ENCODE measurements around the gene SEMA5A. TPM values are rescaled to one million over a fixed set of nuclear protein-coding genes. Genes with fewer than 3 reads are reported as not detected.

Gene SEMA5A
- total and polyA plus RNA-seq, 2 of the 13 experiments (the other 11 are each of a cell fraction or from before 2014, with no cell fraction given): 0.01 TPM; not detected in 1

DNA sequence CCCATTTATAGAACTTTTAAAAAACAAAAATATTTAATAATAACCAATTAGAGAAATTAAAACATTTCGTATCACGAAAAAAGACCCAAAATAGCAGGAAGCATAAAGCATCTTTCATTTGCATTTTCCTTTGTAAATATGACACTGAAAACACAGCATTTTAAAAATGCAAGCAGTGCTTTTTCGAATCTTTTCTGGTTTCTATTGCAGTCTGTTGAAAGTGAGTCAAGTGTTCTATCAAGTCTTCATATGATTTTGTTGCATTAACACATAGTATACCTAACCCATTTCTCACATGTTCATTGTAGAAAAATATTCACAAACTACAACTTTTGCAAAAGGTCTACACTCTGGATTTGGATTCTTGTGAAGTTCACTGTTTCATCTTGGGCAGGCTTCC lies 198.8 kb downstream of the SEMA5A start:
- ChIA-PET POLR2A (no interaction called here), CTCF (ENCODE audit: low intra/inter-chr PET ratio, low total read pairs) (no interaction called here)
- Histone ChIP-seq H3K27me3 (ENCODE audit: control insufficient read depth in 1 of 2, insufficient read depth in 2 of 2, low read length in 2 of 2) (no peaks in the 10 kb centered on the region), H4K20me1 (ENCODE audit: insufficient read depth, low read length) (no peaks in the 10 kb centered on the region), H3K9me3 (ENCODE audit: low read length) (no peaks in the 10 kb centered on the region), H2AFZ (ENCODE audit: low read length) (no peak overlapping the region), H3K36me3 (replicated peaks in 1 of 2; ENCODE audit: control insufficient read depth in 1 of 2, insufficient read depth in 2 of 2, low read length in 2 of 2) (no peaks in the 10 kb centered on the region), H3K27ac (ENCODE audit: extremely low read length, insufficient read depth, low read length) (no peak overlapping the region), H3K79me2 (ENCODE audit: insufficient read depth, low read length) (no peaks in the 10 kb centered on the region), H3K4me2 (ENCODE audit: low read depth, low read length) (no peak overlapping the region), H3K4me1 (ENCODE audit: insufficient read depth, low read length) (no peaks in the 10 kb centered on the region), H3K9ac (ENCODE audit: insufficient read depth, low read depth, low read length) (no peak overlapping the region), H3K4me3 (replicated peaks in 1 of 3; ENCODE audit: insufficient read depth in 1 of 3, low read depth in 2 of 3, low read length in 3 of 3) (no peak overlapping the region)
- in situ Hi-C loops (cut with HindIII; ENCODE audit: extremely low pct_ligation_motif_present, low pct_unique_long_range_greater_than_20kb) (no loop called here), intact Hi-C loops (cut with micrococcal nuclease; ENCODE audit: unreplicated experiment) (no loop called here)
- FAIRE-seq: no peak
- ATAC-seq: no peak
- no peak for TF ChIP-seq ZNF143 (CRISPR knock-in tag; IDR thresholded peaks at IDR 0.05)
- no peak for TF ChIP-seq SIX1 (CRISPR knock-in tag; IDR thresholded peaks at IDR 0.05; ENCODE audit: borderline replicate concordance)
- TF ChIP-seq NFE2L2 (IDR thresholded peaks at IDR 0.05; ENCODE audit: low read length): no peak
- no peak for TF ChIP-seq MYC (CRISPR knock-in tag; IDR thresholded peaks at IDR 0.05; ENCODE audit: borderline replicate concordance)
- no peak for TF ChIP-seq IKZF1 (IDR thresholded peaks at IDR 0.05)
- TF ChIP-seq, protein P1, sequence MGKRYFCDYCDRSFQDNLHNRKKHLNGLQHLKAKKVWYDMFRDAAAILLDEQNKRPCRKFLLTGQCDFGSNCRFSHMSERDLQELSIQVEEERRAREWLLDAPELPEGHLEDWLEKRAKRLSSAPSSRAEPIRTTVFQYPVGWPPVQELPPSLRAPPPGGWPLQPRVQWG (CRISPR knock-in tag; IDR thresholded peaks at IDR 0.05; ENCODE audit: borderline replicate concordance, low read depth): no peak
- TF ChIP-seq MAFK (conservative IDR thresholded peaks at IDR 0.05 in 1 of 2, IDR thresholded peaks at IDR 0.05 in 1 of 2; ENCODE audit: low read length in 2 of 2): no peak
- TF ChIP-seq CHCHD3 (CRISPR knock-in tag; IDR thresholded peaks at IDR 0.05): no peak
- no peak for TF ChIP-seq ZNF331 (CRISPR knock-in tag; IDR thresholded peaks at IDR 0.05)
- no peak for TF ChIP-seq ZNF570 (CRISPR knock-in tag; IDR thresholded peaks at IDR 0.05; ENCODE audit: borderline replicate concordance)
- no peak for TF ChIP-seq ZNF720 (CRISPR knock-in tag; IDR thresholded peaks at IDR 0.05)
- TF ChIP-seq SRSF4 (IDR thresholded peaks at IDR 0.05; ENCODE audit: low read depth, low read length, poor library complexity, severe bottlenecking): no peak
- TF ChIP-seq, protein P2, sequence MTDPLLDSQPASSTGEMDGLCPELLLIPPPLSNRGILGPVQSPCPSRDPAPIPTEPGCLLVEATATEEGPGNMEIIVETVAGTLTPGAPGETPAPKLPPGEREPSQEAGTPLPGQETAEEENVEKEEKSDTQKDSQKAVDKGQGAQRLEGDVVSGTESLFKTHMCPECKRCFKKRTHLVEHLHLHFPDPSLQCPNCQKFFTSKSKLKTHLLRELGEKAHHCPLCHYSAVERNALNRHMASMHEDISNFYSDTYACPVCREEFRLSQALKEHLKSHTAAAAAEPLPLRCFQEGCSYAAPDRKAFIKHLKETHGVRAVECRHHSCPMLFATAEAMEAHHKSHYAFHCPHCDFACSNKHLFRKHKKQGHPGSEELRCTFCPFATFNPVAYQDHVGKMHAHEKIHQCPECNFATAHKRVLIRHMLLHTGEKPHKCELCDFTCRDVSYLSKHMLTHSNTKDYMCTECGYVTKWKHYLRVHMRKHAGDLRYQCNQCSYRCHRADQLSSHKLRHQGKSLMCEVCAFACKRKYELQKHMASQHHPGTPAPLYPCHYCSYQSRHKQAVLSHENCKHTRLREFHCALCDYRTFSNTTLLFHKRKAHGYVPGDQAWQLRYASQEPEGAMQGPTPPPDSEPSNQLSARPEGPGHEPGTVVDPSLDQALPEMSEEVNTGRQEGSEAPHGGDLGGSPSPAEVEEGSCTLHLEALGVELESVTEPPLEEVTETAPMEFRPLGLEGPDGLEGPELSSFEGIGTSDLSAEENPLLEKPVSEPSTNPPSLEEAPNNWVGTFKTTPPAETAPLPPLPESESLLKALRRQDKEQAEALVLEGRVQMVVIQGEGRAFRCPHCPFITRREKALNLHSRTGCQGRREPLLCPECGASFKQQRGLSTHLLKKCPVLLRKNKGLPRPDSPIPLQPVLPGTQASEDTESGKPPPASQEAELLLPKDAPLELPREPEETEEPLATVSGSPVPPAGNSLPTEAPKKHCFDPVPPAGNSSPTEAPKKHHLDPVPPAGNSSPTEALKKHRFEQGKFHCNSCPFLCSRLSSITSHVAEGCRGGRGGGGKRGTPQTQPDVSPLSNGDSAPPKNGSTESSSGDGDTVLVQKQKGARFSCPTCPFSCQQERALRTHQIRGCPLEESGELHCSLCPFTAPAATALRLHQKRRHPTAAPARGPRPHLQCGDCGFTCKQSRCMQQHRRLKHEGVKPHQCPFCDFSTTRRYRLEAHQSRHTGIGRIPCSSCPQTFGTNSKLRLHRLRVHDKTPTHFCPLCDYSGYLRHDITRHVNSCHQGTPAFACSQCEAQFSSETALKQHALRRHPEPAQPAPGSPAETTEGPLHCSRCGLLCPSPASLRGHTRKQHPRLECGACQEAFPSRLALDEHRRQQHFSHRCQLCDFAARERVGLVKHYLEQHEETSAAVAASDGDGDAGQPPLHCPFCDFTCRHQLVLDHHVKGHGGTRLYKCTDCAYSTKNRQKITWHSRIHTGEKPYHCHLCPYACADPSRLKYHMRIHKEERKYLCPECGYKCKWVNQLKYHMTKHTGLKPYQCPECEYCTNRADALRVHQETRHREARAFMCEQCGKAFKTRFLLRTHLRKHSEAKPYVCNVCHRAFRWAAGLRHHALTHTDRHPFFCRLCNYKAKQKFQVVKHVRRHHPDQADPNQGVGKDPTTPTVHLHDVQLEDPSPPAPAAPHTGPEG (CRISPR knock-in tag; IDR thresholded peaks at IDR 0.05): no peak
- no peak for TF ChIP-seq MYNN (CRISPR knock-in tag; IDR thresholded peaks at IDR 0.05; ENCODE audit: low read depth)
- no peak for TF ChIP-seq ZKSCAN1 (IDR thresholded peaks at IDR 0.05; ENCODE audit: low read length)
- no peak for TF ChIP-seq SP2 (CRISPR knock-in tag; IDR thresholded peaks at IDR 0.05)
- WGBS (ENCODE audit: low lambda C conversion rate): under 1% methylated on average over 3 of the region's 3 CpGs
- BruUV-seq (replicated peaks): no TSS peak
- DNase-seq (ENCODE audit: low spot score): no peak
